Keratinocyte (primary cell): ENCODE measurements around the gene SLC19A1.

Experiments
- CTCF ChIP-seq, 3 experiments: IDR thresholded peaks in 1 of 3; conservative IDR thresholded peaks in 1 of 3; optimal IDR thresholded peaks in 1 of 3; 2 replicates in 2 of 3; 3 replicates in 1 of 3; pipeline versions ENCODE3 to v1.5.1; 2011; ENCODE audit warnings: low read length in 3 of 3, mild to moderate bottlenecking in 3 of 3, moderate library complexity in 2 of 3, control low read depth in 1 of 3, inconsistent platforms in 1 of 3; ENCODE audit not compliant: insufficient read depth in 2 of 3; ENCODE audit errors: extremely low read depth in 1 of 3
- EZH2 ChIP-seq: IDR thresholded peaks from one replicate; pipeline ENCODE4 v1.6.1; 2012; ENCODE audit warnings: inconsistent platforms, mild to moderate bottlenecking, low read length, moderate library complexity

- TF ChIP-seq CTCF (optimal IDR thresholded peaks at IDR 0.05 in 1 of 3, IDR thresholded peaks at IDR 0.05 in 1 of 3, conservative IDR thresholded peaks at IDR 0.05 in 1 of 3; ENCODE audit: extremely low read depth in 1 of 3, insufficient read depth in 2 of 3, low read length in 3 of 3) = no peak
- no peak for TF ChIP-seq EZH2
Measured at GRCh38 chr21:45513003-45513717, 29.1 kb downstream of the SLC19A1 start.
